T-helper 1 cell treated with Interleukin-12 subunit alpha and Interleukin-12 subunit beta and Interleukin-4 antibody, amounts not matched to agents 30 ng/mL and 1 ng/mL, for 36 hours (primary cell): ENCODE data around the gene NLN. TPM values are rescaled to one million over a fixed set of nuclear protein-coding genes. Genes with fewer than 3 reads are reported as not detected.
"Not testable (repeated sequence)": the region's sequence is repeated elsewhere in the genome, so short reads cannot be mapped to it uniquely, and the experiment has no call there.

Experiments
- intact Hi-C: fragments of 100-400 bp; cut with micrococcal nuclease; formaldehyde crosslinking; loops from one replicate; pipeline ENCODE4 v1.15.1; 2024
- total RNA-seq: library from RNA; stranded (reverse); gene quantifications from 2 replicates; pipeline ENCODE4 v1.2.3, GENCODE V29; 2022

The NLN gene
- 7.9 and 12.1 TPM in 2 replicates for total RNA-seq

- intact Hi-C loops, result loop anchor here (1.0 to 10.0 kb wide), 17 partner anchors 20 to 1485 kb away; partner anchors contain the start of genes CENPK, CWC27, PPWD1 and SREK1
Observed at GRCh38 chr5:65721720-65722574, at the start of gene NLN, which contains the start of gene SGTB. NLN (plus strand) TSS chr5:65722205; CDS start chr5:65722374, 169 bp downstream. SGTB (minus strand) TSS chr5:65722109; CDS start chr5:65720807, 1,302 bp downstream.

GRCh38 chr5:65672796-65673195 lies 49.2 kb upstream of the NLN start:
- intact Hi-C loops, result no loop called here

GRCh38 chr5:65674749-65675148 lies 47.3 kb upstream of the NLN start:
- intact Hi-C loops, result no loop called here

GRCh38 chr5:65676056-65676455 lies 45.9 kb upstream of the NLN start:
- intact Hi-C loops, result not testable (repeated sequence)

- intact Hi-C loops, result no loop called here
Observed at GRCh38 chr5:65682148-65682547, 39.9 kb upstream of the NLN start.

- intact Hi-C loops, result no loop called here
Observed at GRCh38 chr5:65693121-65693520, 28.9 kb upstream of the NLN start.

- intact Hi-C loops, result no loop called here
Observed at GRCh38 chr5:65695162-65695755, 26.7 kb upstream of the NLN start.

GRCh38 chr5:65695896-65696295 lies 26.1 kb upstream of the NLN start:
- intact Hi-C loops, result no loop called here

GRCh38 chr5:65696892-65697291 lies 25.1 kb upstream of the NLN start:
- intact Hi-C loops, result no loop called here

- intact Hi-C loops, result no loop called here
Observed at GRCh38 chr5:65699338-65699737, 22.7 kb upstream of the NLN start.

- intact Hi-C loops, result no loop called here
Observed at GRCh38 chr5:65702036-65702435, 20.0 kb upstream of the NLN start.

- intact Hi-C loops, result no loop called here
Observed at GRCh38 chr5:65704621-65705239, 17.3 kb upstream of the NLN start.

- intact Hi-C loops, result no loop called here
Observed at GRCh38 chr5:65707663-65708062, 14.3 kb upstream of the NLN start.

- intact Hi-C loops, result no loop called here
Observed at GRCh38 chr5:65708145-65708544, 13.9 kb upstream of the NLN start.

- intact Hi-C loops, result loop anchor here (1.0 kb wide), 1 partner anchor 425 kb away; no protein-coding TSS in a partner anchor
Observed at GRCh38 chr5:65718576-65719310, 3.3 kb upstream of the NLN start.

GRCh38 chr5:65721050-65721719 lies 820 bp upstream of the NLN start:
- intact Hi-C loops, result loop anchor here (2.0 to 10.0 kb wide), 9 partner anchors 81 to 1486 kb away; partner anchors contain the start of genes CWC27 and SREK1IP1

- intact Hi-C loops, result loop anchor here (1.0 to 10.0 kb wide), 15 partner anchors 20 to 1485 kb away; partner anchors contain the start of genes CENPK, CWC27, PPWD1 and SREK1
Observed at GRCh38 chr5:65722575-65723403, 784 bp downstream of the NLN start.

GRCh38 chr5:65727491-65728156 lies 5.6 kb downstream of the NLN start:
- intact Hi-C loops, result loop anchor here (10.0 kb wide), 1 partner anchor 623 kb away; no protein-coding TSS in a partner anchor

- intact Hi-C loops, result loop anchor here (10.0 kb wide), 1 partner anchor 623 kb away; no protein-coding TSS in a partner anchor
Observed at GRCh38 chr5:65728218-65728617, 6.2 kb downstream of the NLN start.
